Chondrocyte (in vitro differentiated cells): ENCODE data around the gene PRR14L. TPM values are rescaled to one million over a fixed set of nuclear protein-coding genes. Genes with fewer than 3 reads are reported as not detected.

Experiments
- DNase-seq: peaks from one replicate; pipeline ENCODE4 v3.0.0; 2021; ENCODE audit warnings: mixed read lengths, low spot score
- H3K27ac Mint-ChIP-seq: one replicate; pipeline ENCODE4 v1.8.0; 2021; ENCODE audit warnings: mild to moderate bottlenecking, moderate library complexity, mixed read lengths; ENCODE audit not compliant: unreplicated experiment
- H3K27me3 Mint-ChIP-seq: 2 replicates; pipeline ENCODE4 v1.8.0; 2021; ENCODE audit warnings: low read depth, mixed read lengths
- H3K36me3 Mint-ChIP-seq: 2 replicates; pipeline ENCODE4 v1.8.0; 2021; ENCODE audit warnings: low read depth, mixed read lengths
- H3K4me1 Mint-ChIP-seq: 2 replicates; pipeline ENCODE4 v1.8.0; 2021; ENCODE audit warnings: low read depth, mild to moderate bottlenecking, mixed read lengths
- H3K4me3 Mint-ChIP-seq: one replicate; pipeline ENCODE4 v1.8.0; 2021; ENCODE audit warnings: mild to moderate bottlenecking, moderate library complexity, mixed read lengths; ENCODE audit not compliant: unreplicated experiment
- H3K9me3 Mint-ChIP-seq: 2 replicates; pipeline ENCODE4 v1.8.0; 2021; ENCODE audit warnings: low read depth, mixed read lengths
- CTCF ChIP-seq: fragments of 200-600 bp; sonication (generic); IDR thresholded peaks from 2 replicates; pipeline ENCODE4 v1.5.0; 2021; ENCODE audit warnings: antibody characterized with exemption, mild to moderate bottlenecking, moderate library complexity
- total RNA-seq: library from RNA; stranded (reverse); gene quantifications from 3 replicates; pipeline ENCODE4 v1.2.1, GENCODE V29; 2021

Gene PRR14L
- total RNA-seq, 1 donor from 2014 or later = 49.1 TPM

- Mint-ChIP-seq H3K27ac (peak overlapping the region; percentile 69), H3K9me3 (no peaks in the 10 kb centered on the region), H3K36me3 (no peaks in the 10 kb centered on the region), H3K27me3 (no peaks in the 10 kb centered on the region), H3K4me1 (peaks cover 20% of the 10 kb centered on the region), H3K4me3 (no peak overlapping the region)
- no peak for TF ChIP-seq CTCF
- DNase-seq = no peak
Observed at GRCh38 chr22:31637891-31638618, 111.9 kb downstream of the PRR14L start.

GRCh38 chr22:31637447-31637890 is 112.5 kb downstream of the PRR14L start:
- no peak for DNase-seq
- Mint-ChIP-seq H3K4me1 (peaks cover 20% of the 10 kb centered on the region), H3K27me3 (no peaks in the 10 kb centered on the region), H3K27ac (no peak overlapping the region), H3K4me3 (no peak overlapping the region), H3K9me3 (no peaks in the 10 kb centered on the region), H3K36me3 (no peaks in the 10 kb centered on the region)
- no peak for TF ChIP-seq CTCF

- no peak for TF ChIP-seq CTCF
- Mint-ChIP-seq H3K4me1 (peaks cover 27% of the 10 kb centered on the region), H3K27ac (no peak overlapping the region), H3K36me3 (no peaks in the 10 kb centered on the region), H3K4me3 (no peak overlapping the region), H3K9me3 (no peaks in the 10 kb centered on the region), H3K27me3 (no peaks in the 10 kb centered on the region)
- no peak for DNase-seq
Observed at GRCh38 chr22:31635638-31636306, 114.2 kb downstream of the PRR14L start.

- no peaks in the 10 kb centered on the region for H3K9me3 Mint-ChIP-seq
- no peak for DNase-seq
- H3K4me3 Mint-ChIP-seq = peak overlapping the region; percentile 85
- TF ChIP-seq CTCF = no peak
- no peaks in the 10 kb centered on the region for H3K36me3 Mint-ChIP-seq
- no peaks in the 10 kb centered on the region for H3K27me3 Mint-ChIP-seq
- peaks cover 41% of the 10 kb centered on the region for H3K4me1 Mint-ChIP-seq
- H3K27ac Mint-ChIP-seq = peak overlapping the region; percentile 80
Observed at GRCh38 chr22:31631436-31631835, 118.5 kb downstream of the PRR14L start.

Other genes with a start within 250 kb of the PRR14L start
- gene PISD, start 87.9 kb downstream of the PRR14L start, total RNA-seq = 28.6 to 32.8 TPM (median 28.9 TPM) in 3 replicates
- gene DEPDC5, start 3.9 kb upstream of the PRR14L start, total RNA-seq = 14.8 to 21.7 TPM (median 17.0 TPM) in 3 replicates
- 179 to 223 TPM (median 218 TPM) in 3 replicates for gene YWHAH, start 194.4 kb upstream of the PRR14L start, total RNA-seq